AML-193 (cell line): Measurements from ENCODE around the gene TNIP2.

Source experiments
- DNase-seq, 2 experiments: peaks; one replicate each; lab custom pipeline; 2025; lab: John Stamatoyannopoulos, UW

Gene TNIP2, protein sequence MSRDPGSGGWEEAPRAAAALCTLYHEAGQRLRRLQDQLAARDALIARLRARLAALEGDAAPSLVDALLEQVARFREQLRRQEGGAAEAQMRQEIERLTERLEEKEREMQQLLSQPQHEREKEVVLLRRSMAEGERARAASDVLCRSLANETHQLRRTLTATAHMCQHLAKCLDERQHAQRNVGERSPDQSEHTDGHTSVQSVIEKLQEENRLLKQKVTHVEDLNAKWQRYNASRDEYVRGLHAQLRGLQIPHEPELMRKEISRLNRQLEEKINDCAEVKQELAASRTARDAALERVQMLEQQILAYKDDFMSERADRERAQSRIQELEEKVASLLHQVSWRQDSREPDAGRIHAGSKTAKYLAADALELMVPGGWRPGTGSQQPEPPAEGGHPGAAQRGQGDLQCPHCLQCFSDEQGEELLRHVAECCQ

GRCh38 chr4:2755821-2756690, at the start of gene TNIP2:
TSS of gene TNIP2 (minus strand) at chr4:2756336. CDS start at chr4:2756289, 47 bp downstream.
- DNase-seq = peak; percentile 52 to 55

DNA sequence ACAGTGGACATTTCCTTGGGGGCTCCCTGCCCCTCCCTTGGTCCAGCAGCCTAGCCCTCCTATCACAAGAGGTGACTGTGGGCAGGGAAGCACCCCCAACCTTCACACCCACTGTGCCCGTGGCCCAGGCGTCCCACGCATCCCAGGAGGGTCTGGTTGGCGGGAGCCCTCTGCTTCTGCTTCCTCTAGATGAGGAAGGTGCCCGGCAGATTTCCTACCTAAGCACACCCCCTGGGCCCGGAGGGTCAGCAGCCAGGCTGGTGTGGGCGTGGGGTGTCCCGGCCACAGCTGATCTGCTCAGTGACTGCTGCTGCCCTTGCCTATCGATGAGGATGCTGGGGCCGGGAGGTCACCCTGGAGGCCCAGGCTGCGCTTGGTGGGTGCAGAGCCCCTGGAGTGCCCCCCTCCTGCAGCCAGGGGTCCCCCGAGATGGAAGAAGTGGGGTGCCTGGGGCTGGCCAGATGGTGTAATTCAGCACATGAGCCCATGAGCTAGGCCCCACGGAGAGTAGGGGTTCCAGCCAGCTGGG, 48.9 kb upstream of the TNIP2 start:
- DNase-seq = no peak

GRCh38 chr4:2804449-2804972, 48.4 kb upstream of the TNIP2 start:
- no peak for DNase-seq

DNA sequence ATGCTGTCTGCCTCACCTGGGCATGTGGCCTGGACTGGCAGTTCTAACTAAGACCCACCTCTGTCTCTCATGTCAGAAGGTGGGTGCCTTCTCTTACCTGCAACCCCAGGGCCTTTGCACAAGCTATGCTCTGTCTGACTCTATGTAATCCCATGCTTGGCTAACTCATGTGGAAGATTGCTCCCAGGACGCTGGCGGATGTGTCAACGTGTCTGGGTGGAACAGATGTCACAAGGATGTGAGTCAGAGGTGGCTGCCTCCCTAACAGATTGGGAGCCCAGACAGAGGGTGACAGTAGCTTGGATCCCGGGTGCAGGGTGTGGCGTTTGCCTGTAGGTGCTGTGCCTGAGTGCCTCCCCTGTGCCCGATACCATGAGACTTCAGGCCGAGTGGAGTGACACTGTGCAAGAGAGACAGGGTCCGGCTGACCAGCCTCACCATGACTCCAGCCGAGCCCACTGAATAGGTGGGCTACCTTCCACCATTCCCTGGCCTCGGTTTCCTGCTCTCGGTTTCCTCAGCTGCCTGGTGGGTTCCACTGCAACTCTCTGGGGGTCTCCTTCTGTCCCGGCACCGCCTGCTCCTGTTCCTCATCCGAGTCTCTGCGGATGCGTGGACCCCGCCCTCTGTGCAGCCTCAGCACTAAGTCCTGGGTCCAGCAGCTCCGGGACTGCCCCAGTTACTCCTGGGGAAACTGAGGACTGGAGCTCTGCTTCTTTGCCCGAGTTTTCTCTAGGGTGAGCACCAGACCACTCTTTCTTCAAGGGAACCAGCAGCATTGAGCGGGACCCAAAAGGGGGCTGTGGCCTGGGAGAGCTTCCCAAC, 47.7 kb upstream of the TNIP2 start:
- no peak for DNase-seq

DNA sequence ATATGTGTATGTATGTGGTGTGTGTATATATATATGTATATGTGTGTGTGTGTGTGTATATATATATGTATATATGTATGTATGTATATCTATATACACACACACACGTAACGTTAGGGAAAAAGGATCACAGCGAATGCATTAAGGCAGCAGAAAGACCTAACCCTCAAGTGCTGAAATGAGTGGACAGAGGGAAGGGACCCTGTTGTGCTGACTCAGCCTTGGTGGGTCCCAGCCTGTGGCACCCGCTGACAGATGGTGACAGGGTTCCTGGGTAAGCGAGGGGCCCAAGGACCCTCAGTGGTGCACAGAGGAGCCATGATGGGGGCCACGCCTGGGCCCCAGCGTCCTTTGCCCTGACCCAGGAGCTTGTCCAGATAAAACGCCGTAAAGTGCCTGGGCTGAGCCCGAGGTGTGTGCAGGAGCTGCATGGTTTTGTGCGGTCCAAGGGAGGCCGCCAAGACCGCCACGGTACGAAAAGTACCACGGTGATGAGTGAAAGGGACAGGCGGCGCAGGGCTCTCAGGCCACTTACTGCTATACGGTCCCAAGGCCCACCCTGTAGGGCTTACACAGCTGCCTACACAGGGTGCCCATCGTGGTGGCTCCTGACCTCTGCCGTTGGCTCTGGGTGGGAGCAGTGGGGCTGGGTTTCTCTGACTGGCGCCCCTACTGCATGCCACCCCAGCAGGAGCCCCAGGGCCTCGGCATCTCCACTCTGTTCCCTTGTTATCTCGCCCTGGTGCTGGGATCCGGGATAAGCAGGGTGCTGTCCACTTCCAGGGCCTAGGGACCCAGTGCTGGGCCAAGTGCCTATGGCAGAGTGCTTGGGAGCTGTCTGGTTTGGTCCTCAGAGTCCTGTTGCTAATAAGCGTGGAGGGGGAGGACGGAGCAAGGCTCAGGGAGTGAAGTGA, 46.7 kb upstream of the TNIP2 start:
- no peak for DNase-seq

DNA sequence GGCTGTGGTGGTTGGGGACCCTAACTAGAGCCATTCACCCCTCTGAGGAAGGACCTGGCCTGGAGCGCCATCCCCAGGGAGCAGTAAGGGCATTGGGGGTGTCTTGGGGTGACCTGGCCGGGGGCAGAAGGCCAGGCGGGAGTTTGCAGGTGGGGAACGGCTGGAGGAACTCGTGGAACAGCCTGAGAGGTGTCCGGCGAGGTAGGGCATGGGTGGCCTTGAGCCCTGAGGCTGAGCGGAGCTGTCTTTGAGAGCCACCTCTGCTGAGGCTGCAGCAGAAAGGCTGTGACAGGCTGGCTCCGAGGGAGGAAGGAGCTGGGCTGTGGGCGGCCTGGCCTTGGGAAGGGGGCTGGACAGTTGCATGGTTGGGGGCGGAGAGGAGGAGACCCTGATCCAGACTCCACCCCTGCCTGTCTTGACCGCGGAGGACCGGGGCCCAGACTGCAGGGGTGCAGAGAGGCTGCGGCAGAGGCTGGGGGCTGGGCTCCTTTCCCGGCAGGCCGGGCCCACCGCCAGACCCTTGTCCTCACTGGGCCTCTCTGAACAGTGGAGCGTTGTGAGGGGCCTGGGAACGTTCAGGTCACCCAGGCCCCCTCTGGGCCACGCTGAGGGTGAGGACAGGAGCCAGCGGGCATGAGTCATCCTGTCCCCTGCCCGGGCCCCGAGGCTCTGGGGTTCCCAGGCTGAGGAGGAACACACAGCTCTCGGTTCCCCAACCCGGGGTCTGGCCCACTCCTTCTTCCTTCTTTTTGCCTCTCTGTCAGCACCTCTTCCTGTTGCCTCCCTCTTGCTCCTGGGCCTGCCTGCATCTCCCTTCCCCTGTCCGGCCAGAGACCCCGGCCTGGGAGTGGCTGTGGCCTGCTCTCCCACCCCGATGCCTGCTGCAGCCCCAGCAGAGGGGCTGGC, 44.8 kb upstream of the TNIP2 start:
- DNase-seq = peak; percentile 81 to 83

GRCh38 chr4:2799971-2800690, 44.0 kb upstream of the TNIP2 start:
- DNase-seq = no peak

GRCh38 chr4:2799224-2799911, 43.2 kb upstream of the TNIP2 start:
- DNase-seq = peak; percentile 64 to 77

GRCh38 chr4:2798399-2799223, 42.5 kb upstream of the TNIP2 start:
- DNase-seq = peak; percentile 81 to 83

DNA sequence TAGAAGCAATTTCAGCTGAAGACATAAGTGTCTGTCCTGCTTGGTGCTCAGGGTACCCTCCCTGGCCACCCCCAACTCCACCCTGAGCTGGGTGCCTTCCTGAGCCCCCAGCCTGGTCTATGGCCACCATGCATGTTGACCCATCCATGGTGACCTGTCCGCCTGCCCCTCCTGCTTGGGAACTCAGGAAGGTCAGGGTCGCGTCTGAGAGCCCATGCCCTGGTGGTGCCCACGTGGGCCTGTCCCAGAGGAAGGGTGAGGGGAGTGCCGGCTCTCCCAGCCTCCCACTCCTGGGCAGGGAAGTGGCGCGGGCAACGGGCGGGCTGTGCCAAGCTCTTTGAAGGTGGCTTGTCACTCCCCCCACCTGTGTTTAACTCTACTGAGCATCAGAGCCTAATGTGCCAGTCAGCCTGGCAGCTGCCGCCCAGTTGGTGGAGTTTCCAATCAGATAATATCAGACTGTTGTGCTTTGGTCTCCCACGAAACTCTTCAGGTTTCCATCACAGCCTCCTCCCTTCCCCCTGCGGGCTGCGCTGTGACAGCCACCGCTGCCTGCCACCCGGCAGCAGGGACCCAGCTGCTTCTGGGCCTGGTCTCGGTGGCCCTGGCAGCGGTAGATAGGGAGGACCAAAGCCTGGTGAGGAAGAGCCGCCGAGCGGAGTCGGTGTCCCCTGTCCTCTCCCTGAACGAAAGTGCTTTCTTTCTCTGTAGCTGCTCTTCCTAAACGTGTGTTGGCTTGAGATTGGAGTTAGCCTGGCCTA, 41.6 kb upstream of the TNIP2 start:
- no peak for DNase-seq

GRCh38 chr4:2796849-2797544, 40.9 kb upstream of the TNIP2 start:
- no peak for DNase-seq

DNA sequence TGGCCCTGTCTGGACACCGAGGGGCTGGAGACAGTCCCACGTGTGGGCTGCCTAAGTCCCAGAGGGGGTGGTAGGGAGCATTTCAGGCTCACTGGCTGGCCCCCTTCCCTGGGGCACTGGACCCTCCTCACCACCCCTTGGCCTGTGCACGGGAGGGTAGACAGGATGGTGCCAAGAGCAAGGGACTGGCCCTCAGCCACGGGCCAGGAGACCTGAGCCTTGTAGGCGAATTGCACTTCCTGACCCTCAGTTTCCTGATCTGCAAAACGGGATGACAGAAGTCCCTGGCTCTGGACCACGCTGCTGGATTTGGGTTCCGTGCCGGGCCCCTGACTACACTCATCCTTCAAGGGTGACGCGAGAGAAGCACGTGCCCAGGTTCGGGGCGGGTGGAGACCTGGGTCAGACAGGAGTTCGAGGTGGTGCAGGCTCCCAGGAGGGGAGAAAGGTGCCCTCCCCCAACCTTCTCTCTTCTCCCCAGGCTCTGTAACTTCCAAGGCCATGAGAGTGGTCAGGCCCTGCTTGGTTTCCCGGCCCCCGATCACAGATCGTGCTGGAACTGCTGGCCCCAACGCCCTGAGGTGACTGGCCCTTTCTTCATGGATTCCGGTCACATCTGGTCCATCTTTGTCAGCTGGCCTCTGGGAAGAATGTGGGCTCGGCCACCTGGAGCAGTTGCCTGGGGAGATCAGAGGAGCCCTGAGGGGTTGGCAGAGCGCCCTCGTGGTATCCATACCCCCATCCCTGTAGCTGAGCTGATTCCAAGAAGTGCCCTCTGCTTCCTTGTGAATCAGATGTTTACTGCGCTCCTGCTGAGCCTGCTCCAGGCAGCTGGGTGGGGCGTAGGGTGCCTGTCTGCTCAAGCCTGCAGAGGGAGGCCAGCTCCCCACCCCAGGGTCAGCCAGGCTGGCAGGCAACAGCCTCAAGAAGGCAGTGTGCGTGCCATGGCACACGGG, 40.0 kb upstream of the TNIP2 start:
- no peak for DNase-seq

DNA sequence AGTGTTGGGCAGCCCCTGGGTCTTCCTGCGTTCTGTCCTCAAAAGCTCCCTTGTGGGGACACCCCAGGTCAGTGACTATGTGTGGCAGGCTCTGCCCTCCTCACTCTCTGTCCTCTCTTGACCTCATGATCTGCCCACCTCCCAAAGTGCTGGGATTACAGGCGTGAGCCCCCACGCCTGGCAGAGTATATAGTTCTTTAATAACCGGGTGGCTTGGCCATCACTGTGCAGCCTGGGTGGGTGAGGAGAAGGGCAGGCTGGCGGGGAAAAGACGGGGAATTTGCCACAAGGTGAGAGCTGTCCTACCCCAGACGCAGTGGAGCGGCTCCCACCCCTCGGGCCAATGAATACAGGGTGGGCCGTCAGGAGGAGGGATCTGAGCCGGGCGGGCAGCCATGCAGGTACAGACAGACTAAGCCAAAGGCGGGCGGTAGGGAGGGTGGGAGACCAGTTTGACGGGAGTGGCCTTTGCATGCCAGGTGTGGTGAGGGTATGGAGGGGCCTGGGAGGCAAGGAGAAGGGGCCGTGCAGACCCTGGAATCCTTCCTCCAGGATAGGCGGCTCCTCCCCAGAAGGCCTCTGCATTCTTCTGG, 39.3 kb upstream of the TNIP2 start:
- no peak for DNase-seq
